GM12878 (cell line): Measurements from ENCODE around the gene MEG3. TPM values are rescaled to one million over a fixed set of nuclear protein-coding genes. Genes with fewer than 3 reads are reported as not detected.

ENCODE experiments used
- ATAC-seq: fragments of 200-7000 bp; cut with Tn5 transposase; 3 replicates; pipeline ENCODE4 v1.9.1; 2020; ENCODE audit warnings: mild to moderate bottlenecking, moderate library complexity
- BruUV-seq: library from RNA; stranded (reverse); fragments of 400-500 nt; replicated peaks from 2 replicates; lab custom pipeline; 2021; lab: Mats Ljungman, UMichigan
- CTCF ChIA-PET: fragments of 300-600 bp; sonication (Branson Sonifier 250); formaldehyde crosslinking; extraction: SDS; loops from one replicate; lab custom pipeline; 2021; ENCODE audit warnings: inconsistent platforms; lab: Yijun Ruan, JAX
- POLR2A ChIA-PET: fragments of 350-600 bp; formaldehyde crosslinking; extraction: SDS; loops from one replicate; lab custom pipeline; 2021; ENCODE audit warnings: inconsistent platforms; lab: Charles Lee
- RAD21 ChIA-PET: fragments of 300-600 bp; sonication (Branson Sonifier 250); formaldehyde crosslinking; loops from one replicate; lab custom pipeline; 2023; ENCODE audit warnings: antibody characterized with exemption; ENCODE audit not compliant: unreplicated experiment; lab: Charles Lee
- SMC1A ChIA-PET: fragments of 300-600 bp; sonication (Branson Sonifier 250); formaldehyde crosslinking; loops from one replicate; lab custom pipeline; 2023; ENCODE audit not compliant: unreplicated experiment, uncharacterized antibody; lab: Charles Lee
- DNase-seq: peaks from one replicate; pipeline ENCODE4 v3.0.0-alpha.2; 2011; ENCODE audit warnings: low read depth, low spot score
- FAIRE-seq: peaks from 3 replicates; lab custom pipeline; 2011; peaks lifted over from hg19 to GRCh38; lab: Jason Lieb, UNC
- H2AFZ ChIP-seq: 2 replicates; pipeline ENCODE4 v1.6.0; 2011; ENCODE audit warnings: low read depth, low read length, control low read depth; ENCODE audit not compliant: control insufficient read depth
- H3K27ac ChIP-seq: 2 replicates; pipeline ENCODE4 v1.5.1; 2011; ENCODE audit warnings: control low read depth; ENCODE audit not compliant: control insufficient read depth, insufficient read depth
- H3K27me3 ChIP-seq, 2 experiments: replicated peaks in 1 of 2; 2 replicates each; pipeline versions ENCODE4 v1.6.0 to v1.6.1; 2011; ENCODE audit warnings: low read length in 1 of 2; ENCODE audit not compliant: control insufficient read depth in 2 of 2, insufficient read depth in 2 of 2
- H3K36me3 ChIP-seq, 2 experiments: 2 replicates each; pipeline ENCODE4 v1.5.1; 2011; ENCODE audit warnings: low read length in 1 of 2; ENCODE audit not compliant: control insufficient read depth in 2 of 2, insufficient read depth in 2 of 2
- H3K4me1 ChIP-seq: 2 replicates; pipeline ENCODE4 v1.6.1; 2011; ENCODE audit warnings: mild to moderate bottlenecking, low read length, moderate library complexity, mixed read lengths; ENCODE audit not compliant: control insufficient read depth, insufficient read depth
- H3K4me2 ChIP-seq: 2 replicates; pipeline ENCODE4 v1.6.0; 2011; ENCODE audit warnings: control low read depth; ENCODE audit not compliant: control insufficient read depth, insufficient read depth
- H3K4me3 ChIP-seq: fragments of 200-600 bp; sonication (generic); 2 replicates; pipeline ENCODE4 v1.5.1; 2016
- H3K79me2 ChIP-seq: 2 replicates; pipeline ENCODE4 v1.6.0; 2011; ENCODE audit warnings: low read length; ENCODE audit not compliant: control insufficient read depth, insufficient read depth
- H3K9ac ChIP-seq: 2 replicates; pipeline ENCODE4 v1.8.0; 2011; ENCODE audit warnings: low read length, control low read depth, mixed read lengths; ENCODE audit not compliant: control insufficient read depth, insufficient read depth
- H3K9me3 ChIP-seq: replicated peaks from 3 replicates; pipeline ENCODE4 v1.5.1; 2011; ENCODE audit warnings: mild to moderate bottlenecking, low read length; ENCODE audit not compliant: control insufficient read depth, insufficient read depth
- H4K20me1 ChIP-seq: 2 replicates; pipeline ENCODE4 v1.6.0; 2011; ENCODE audit not compliant: control insufficient read depth, insufficient read depth
- CBX3 ChIP-seq: fragments of 200-600 bp; sonication (generic); IDR thresholded peaks from 2 replicates; pipeline ENCODE4 v1.6.1; 2016; ENCODE audit warnings: low read depth, borderline replicate concordance
- CEBPB ChIP-seq, 2 experiments: fragments of 150-350 bp in 1 of 2; IDR thresholded peaks; 2 replicates each; pipeline ENCODE4 v1.6.1; 2012 to 2014; ENCODE audit warnings: low read depth in 2 of 2, low read length in 2 of 2, borderline replicate concordance in 1 of 2, inconsistent platforms in 1 of 2
- EP300 ChIP-seq, 2 experiments: fragments of 150-350 bp in 1 of 2; IDR thresholded peaks; 2 replicates each; pipeline ENCODE4 v1.6.1; 2011 to 2012; ENCODE audit warnings: low read depth in 2 of 2, low read length in 2 of 2, borderline replicate concordance in 1 of 2, improper control_type of control experiment in 1 of 2, inconsistent platforms in 1 of 2; ENCODE audit not compliant: control insufficient read depth in 1 of 2
- ETV6 ChIP-seq, 2 experiments: fragments of 450-650 bp in 1 of 2; IDR thresholded peaks in 1 of 2; conservative IDR thresholded peaks in 1 of 2; 2 replicates each; pipeline ENCODE4 v1.6.1; 2014; ENCODE audit warnings: antibody characterized with exemption in 1 of 2, borderline replicate concordance in 1 of 2, low read depth in 1 of 2, mild to moderate bottlenecking in 1 of 2, moderate library complexity in 1 of 2
- MEF2B ChIP-seq: fragments of 450-650 bp; IDR thresholded peaks from 2 replicates; pipeline ENCODE4 v1.6.1; 2018; ENCODE audit warnings: mild to moderate bottlenecking, moderate library complexity; ENCODE audit not compliant: partially characterized antibody, poor library complexity, severe bottlenecking
- MXI1 ChIP-seq: fragments of 150-350 bp; IDR thresholded peaks from 2 replicates; pipeline ENCODE4 v1.6.1; 2011; ENCODE audit warnings: low read depth, mild to moderate bottlenecking, inconsistent platforms, low read length, improper control_type of control experiment
- MYB ChIP-seq: fragments of 150-350 bp; IDR thresholded peaks from 2 replicates; pipeline ENCODE4 v1.6.1; 2014; ENCODE audit warnings: mild to moderate bottlenecking, low read depth, low read length, borderline replicate concordance
- NRF1 ChIP-seq: conservative IDR thresholded peaks from 2 replicates; pipeline ENCODE4 v1.6.1; 2011; ENCODE audit warnings: mild to moderate bottlenecking, low read depth, low read length, improper control_type of control experiment
- TARDBP ChIP-seq: IDR thresholded peaks from 2 replicates; pipeline ENCODE4 v1.6.1; 2016; ENCODE audit warnings: borderline replicate concordance
- ZNF217 ChIP-seq: fragments of 450-650 bp; IDR thresholded peaks from 2 replicates; pipeline ENCODE4 v1.6.1; 2017; ENCODE audit warnings: antibody characterized with exemption, mild to moderate bottlenecking
- ZNF622 ChIP-seq: fragments of 450-650 bp; IDR thresholded peaks from 2 replicates; pipeline ENCODE4 v1.6.1; 2017; ENCODE audit warnings: mild to moderate bottlenecking, inconsistent platforms
- WGBS: methylation state at CpG from one replicate; pipeline ENCODE4 v1.1.6; 2016; ENCODE audit warnings: low lambda C conversion rate; ENCODE audit not compliant: insufficient replicate concordance, insufficient coverage; ENCODE audit errors: missing lambda C conversion rate; 5-methylcytosine and 5-hydroxymethylcytosine counted together
- in situ Hi-C: fragments of 300-500 bp; cut with MboI; formaldehyde crosslinking; loops from 9 replicates; pipeline ENCODE4 v1.14.3; 2018; ENCODE audit warnings: mixed read lengths
- intact Hi-C: fragments of 100-400 bp; cut with micrococcal nuclease; formaldehyde crosslinking; loops from one replicate; pipeline ENCODE4 v1.14.2; 2022; ENCODE audit not compliant: unreplicated experiment
- polyA plus RNA-seq, 11 experiments: library from polyadenylated mRNA; depleted of rRNA in 4 of 11; unstranded in 6 of 11; stranded (reverse) in 5 of 11; fragments of >200 nt; fragmentation: Nextera tagmentation in 4 of 11; fragmentation: Illumina TruSeq in 1 of 11; extraction: Ambion mirVana in 4 of 11; extraction: Trizol in 1 of 11; gene quantifications; 1 replicate in 1 of 11; 2 replicates in 10 of 11; pipeline versions ENCODE4 v1.2.1 to v1.2.3, GENCODE V29; 2011 to 2016; ENCODE audit warnings: inconsistent platforms in 2 of 11, missing spikeins in 2 of 11, low read depth in 1 of 11
- total RNA-seq, 4 experiments: library from RNA; depleted of rRNA in 3 of 4; stranded (reverse); fragments of >200 nt in 3 of 4; fragmentation: Illumina TruSeq in 1 of 4; extraction: Trizol in 1 of 4; gene quantifications; 2 replicates each; pipeline versions ENCODE4 v1.2.1 to v1.2.3, GENCODE V29; 2013 to 2021
- TF ChIP-seq, protein P1 (sequence below): fragments of 450-650 bp; formaldehyde crosslinking; IDR thresholded peaks from 2 replicates; pipeline ENCODE4 v1.5.0; 2022; ENCODE audit warnings: mild to moderate bottlenecking, missing genetic modification characterization
- TF ChIP-seq, protein P2 (sequence below): fragments of 450-650 bp; conservative IDR thresholded peaks from 2 replicates; pipeline ENCODE4 v1.6.1; 2017; ENCODE audit warnings: mild to moderate bottlenecking, moderate library complexity
- TF ChIP-seq, protein P3 (sequence below): IDR thresholded peaks from 2 replicates; pipeline ENCODE4 v1.6.1; 2011; ENCODE audit warnings: low read depth, mild to moderate bottlenecking, low read length, moderate library complexity, borderline replicate concordance; ENCODE audit errors: extremely low read depth

MEG3 gene
- total and polyA plus RNA-seq, 10 of the 15 experiments (the other 5 are each of a cell fraction or from before 2014, with no cell fraction given) = 0.03 to 2.9 (median 0.95) TPM; not detected in 7

- TF ChIP-seq MYB = no peak
- TF ChIP-seq, protein P1, sequence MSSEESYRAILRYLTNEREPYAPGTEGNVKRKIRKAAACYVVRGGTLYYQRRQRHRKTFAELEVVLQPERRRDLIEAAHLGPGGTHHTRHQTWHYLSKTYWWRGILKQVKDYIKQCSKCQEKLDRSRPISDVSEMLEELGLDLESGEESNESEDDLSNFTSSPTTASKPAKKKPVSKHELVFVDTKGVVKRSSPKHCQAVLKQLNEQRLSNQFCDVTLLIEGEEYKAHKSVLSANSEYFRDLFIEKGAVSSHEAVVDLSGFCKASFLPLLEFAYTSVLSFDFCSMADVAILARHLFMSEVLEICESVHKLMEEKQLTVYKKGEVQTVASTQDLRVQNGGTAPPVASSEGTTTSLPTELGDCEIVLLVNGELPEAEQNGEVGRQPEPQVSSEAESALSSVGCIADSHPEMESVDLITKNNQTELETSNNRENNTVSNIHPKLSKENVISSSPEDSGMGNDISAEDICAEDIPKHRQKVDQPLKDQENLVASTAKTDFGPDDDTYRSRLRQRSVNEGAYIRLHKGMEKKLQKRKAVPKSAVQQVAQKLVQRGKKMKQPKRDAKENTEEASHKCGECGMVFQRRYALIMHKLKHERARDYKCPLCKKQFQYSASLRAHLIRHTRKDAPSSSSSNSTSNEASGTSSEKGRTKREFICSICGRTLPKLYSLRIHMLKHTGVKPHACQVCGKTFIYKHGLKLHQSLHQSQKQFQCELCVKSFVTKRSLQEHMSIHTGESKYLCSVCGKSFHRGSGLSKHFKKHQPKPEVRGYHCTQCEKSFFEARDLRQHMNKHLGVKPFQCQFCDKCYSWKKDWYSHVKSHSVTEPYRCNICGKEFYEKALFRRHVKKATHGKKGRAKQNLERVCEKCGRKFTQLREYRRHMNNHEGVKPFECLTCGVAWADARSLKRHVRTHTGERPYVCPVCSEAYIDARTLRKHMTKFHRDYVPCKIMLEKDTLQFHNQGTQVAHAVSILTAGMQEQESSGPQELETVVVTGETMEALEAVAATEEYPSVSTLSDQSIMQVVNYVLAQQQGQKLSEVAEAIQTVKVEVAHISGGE (CRISPR knock-in tag) = no peak
- TF ChIP-seq ZNF622 = no peak
- no peak for TF ChIP-seq ZNF217
- TF ChIP-seq TARDBP = no peak
These were observed 9.5 kb upstream of the MEG3 start (continued) for GRCh38 chr14:100816286-100816949.

DNA sequence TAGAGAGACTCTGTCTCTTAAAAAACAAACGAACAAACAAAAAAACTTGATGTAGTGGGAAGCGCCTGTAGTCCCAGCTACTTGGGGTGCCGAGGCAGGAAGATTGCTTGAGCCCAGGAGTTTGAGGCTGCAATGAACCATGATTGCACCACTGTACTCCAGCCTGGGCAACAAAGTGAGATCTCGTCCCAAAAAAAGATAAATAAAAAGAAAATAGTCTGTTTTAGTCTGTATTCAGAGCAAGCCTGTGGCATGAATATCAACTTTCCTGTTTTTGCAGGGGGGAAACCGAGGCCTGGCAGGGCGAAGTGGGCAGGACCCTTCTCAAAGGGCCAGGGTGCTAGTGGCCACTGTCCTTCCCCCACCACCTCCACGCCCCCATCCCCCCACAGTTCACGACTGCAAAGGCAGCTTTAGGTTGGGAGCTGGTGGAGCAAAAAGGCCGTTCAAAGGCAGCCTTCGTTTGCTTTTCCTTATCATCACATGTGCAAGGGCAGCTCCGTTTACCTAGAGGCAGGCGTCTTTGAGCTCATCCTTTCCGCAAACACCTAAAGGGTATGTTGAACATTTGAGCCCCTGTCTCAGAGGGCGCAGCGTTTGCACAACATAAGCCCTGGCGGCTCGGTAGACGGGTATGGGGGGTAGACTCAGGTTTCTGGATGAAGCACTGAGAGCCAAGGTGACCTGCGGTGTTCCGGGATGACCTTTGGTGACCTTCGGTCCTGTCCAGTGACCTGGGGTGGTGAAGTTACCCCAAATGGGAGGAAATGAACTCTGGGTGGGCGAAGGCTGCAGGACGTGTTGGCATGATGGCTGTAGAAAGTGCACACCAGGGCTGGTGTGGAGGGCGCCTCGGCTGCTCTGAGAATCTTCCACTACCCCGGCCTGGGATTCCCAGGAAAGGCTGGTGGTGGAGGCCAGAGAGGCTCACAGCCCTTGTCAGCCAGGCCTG is 8.7 kb upstream of the MEG3 start:
- no peak overlapping the region for H3K4me2 ChIP-seq
- ATAC-seq = no peak
- H4K20me1 ChIP-seq = no peaks in the 10 kb centered on the region
- in situ Hi-C loops (no loop called here), intact Hi-C loops (no loop called here)
- no peak overlapping the region for H2AFZ ChIP-seq
- CTCF ChIA-PET = no interaction called here
- H3K27ac ChIP-seq = no peak overlapping the region
- DNase-seq = no peak
- BruUV-seq = no TSS peak
- WGBS = 24% methylated on average over 26 of the region's 26 CpGs
- no peak overlapping the region for H3K9ac ChIP-seq
- RAD21 ChIA-PET = no interaction called here
- SMC1A ChIA-PET = no interaction called here
- no peak overlapping the region for H3K4me3 ChIP-seq
- FAIRE-seq = no peak
- no peaks in the 10 kb centered on the region for H3K4me1 ChIP-seq
- H3K36me3 ChIP-seq = no peaks in the 10 kb centered on the region
- H3K27me3 ChIP-seq = no peaks in the 10 kb centered on the region
- no peaks in the 10 kb centered on the region for H3K79me2 ChIP-seq
- POLR2A ChIA-PET = no interaction called here
- no peaks in the 10 kb centered on the region for H3K9me3 ChIP-seq
- TF ChIP-seq MXI1 (no peak), CBX3 (no peak), EP300 (IDR thresholded peaks at IDR 0.05; ENCODE audit: borderline replicate concordance in 1 of 2, control insufficient read depth in 1 of 2, low read depth in 2 of 2, low read length in 2 of 2) (no peak), CEBPB (IDR thresholded peaks at IDR 0.05; ENCODE audit: borderline replicate concordance in 1 of 2, low read depth in 2 of 2, low read length in 2 of 2) (no peak), NRF1 (no peak), ETV6 (conservative IDR thresholded peaks at IDR 0.05 in 1 of 2, IDR thresholded peaks at IDR 0.05 in 1 of 2; ENCODE audit: borderline replicate concordance in 1 of 2, low read depth in 1 of 2) (no peak), MEF2B (no peak)
- TF ChIP-seq, protein P2, sequence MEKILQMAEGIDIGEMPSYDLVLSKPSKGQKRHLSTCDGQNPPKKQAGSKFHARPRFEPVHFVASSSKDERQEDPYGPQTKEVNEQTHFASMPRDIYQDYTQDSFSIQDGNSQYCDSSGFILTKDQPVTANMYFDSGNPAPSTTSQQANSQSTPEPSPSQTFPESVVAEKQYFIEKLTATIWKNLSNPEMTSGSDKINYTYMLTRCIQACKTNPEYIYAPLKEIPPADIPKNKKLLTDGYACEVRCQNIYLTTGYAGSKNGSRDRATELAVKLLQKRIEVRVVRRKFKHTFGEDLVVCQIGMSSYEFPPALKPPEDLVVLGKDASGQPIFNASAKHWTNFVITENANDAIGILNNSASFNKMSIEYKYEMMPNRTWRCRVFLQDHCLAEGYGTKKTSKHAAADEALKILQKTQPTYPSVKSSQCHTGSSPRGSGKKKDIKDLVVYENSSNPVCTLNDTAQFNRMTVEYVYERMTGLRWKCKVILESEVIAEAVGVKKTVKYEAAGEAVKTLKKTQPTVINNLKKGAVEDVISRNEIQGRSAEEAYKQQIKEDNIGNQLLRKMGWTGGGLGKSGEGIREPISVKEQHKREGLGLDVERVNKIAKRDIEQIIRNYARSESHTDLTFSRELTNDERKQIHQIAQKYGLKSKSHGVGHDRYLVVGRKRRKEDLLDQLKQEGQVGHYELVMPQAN = no peak
- TF ChIP-seq, protein P3, sequence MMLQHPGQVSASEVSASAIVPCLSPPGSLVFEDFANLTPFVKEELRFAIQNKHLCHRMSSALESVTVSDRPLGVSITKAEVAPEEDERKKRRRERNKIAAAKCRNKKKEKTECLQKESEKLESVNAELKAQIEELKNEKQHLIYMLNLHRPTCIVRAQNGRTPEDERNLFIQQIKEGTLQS = no peak
